Brain microvascular endothelial cell (primary cell): ENCODE data around the gene TENT5C.

ENCODE experiments used
- DNase-seq: peaks from one replicate; pipeline ENCODE4 v3.0.0-alpha.2; 2020
- H3K27ac ChIP-seq: fragments of 250-450 bp; sonication (Bioruptor Pico); 2 replicates; pipeline ENCODE4 v1.5.1; 2020; ENCODE audit warnings: mild to moderate bottlenecking, moderate library complexity
- H3K27me3 ChIP-seq: fragments of 250-450 bp; sonication (Bioruptor Pico); replicated peaks from 2 replicates; pipeline ENCODE4 v1.5.1; 2020; ENCODE audit warnings: mild to moderate bottlenecking
- H3K36me3 ChIP-seq: fragments of 250-450 bp; sonication (Bioruptor Pico); replicated peaks from 2 replicates; pipeline ENCODE4 v1.5.1; 2020; ENCODE audit warnings: mild to moderate bottlenecking
- H3K4me3 ChIP-seq: 2 replicates; pipeline ENCODE4 v1.5.1; 2011; ENCODE audit warnings: low read depth, mild to moderate bottlenecking, control low read depth, low read length, moderate library complexity
- CTCF ChIP-seq: IDR thresholded peaks from 2 replicates; pipeline ENCODE4 v1.5.1; 2011; ENCODE audit warnings: low read depth, mild to moderate bottlenecking, moderate library complexity, low read length, control low read depth, inconsistent platforms; ENCODE audit errors: missing control alignments
- in situ Hi-C: cut with HindIII; loops from 2 replicates; pipeline ENCODE4 v1.10.0; 2017; ENCODE audit warnings: low sequenced_read_pairs, low pct_ligation_motif_present

Gene TENT5C

GRCh38 chr1:117608758-117609157 is 2.9 kb downstream of the TENT5C start:
- H3K4me3 ChIP-seq: no peak overlapping the region
- no peak for TF ChIP-seq CTCF
- in situ Hi-C loops: no loop called here
- H3K36me3 ChIP-seq: no peaks in the 10 kb centered on the region
- H3K27me3 ChIP-seq: peaks cover 11% of the 10 kb centered on the region
- no peak for DNase-seq
- H3K27ac ChIP-seq: no peak overlapping the region

- H3K27ac ChIP-seq: no peak overlapping the region
- peaks cover 11% of the 10 kb centered on the region for H3K27me3 ChIP-seq
- no peak overlapping the region for H3K4me3 ChIP-seq
- TF ChIP-seq CTCF: no peak
- in situ Hi-C loops: no loop called here
- no peaks in the 10 kb centered on the region for H3K36me3 ChIP-seq
- DNase-seq: no peak
Observed at GRCh38 chr1:117609471-117609911, 3.6 kb downstream of the TENT5C start.

- no peak for DNase-seq
- in situ Hi-C loops: no loop called here
- Histone ChIP-seq H3K36me3 (no peaks in the 10 kb centered on the region), H3K27ac (no peak overlapping the region), H3K4me3 (no peak overlapping the region), H3K27me3 (peaks cover 9% of the 10 kb centered on the region)
- no peak for TF ChIP-seq CTCF
Observed at GRCh38 chr1:117610036-117610435, 4.2 kb downstream of the TENT5C start.

- no peaks in the 10 kb centered on the region for H3K36me3 ChIP-seq
- H3K27me3 ChIP-seq: peaks cover 9% of the 10 kb centered on the region
- no peak overlapping the region for H3K27ac ChIP-seq
- no peak for DNase-seq
- in situ Hi-C loops: no loop called here
- no peak overlapping the region for H3K4me3 ChIP-seq
- no peak for TF ChIP-seq CTCF
Observed at GRCh38 chr1:117611121-117611601, 5.3 kb downstream of the TENT5C start.

GRCh38 chr1:117611894-117612483 is 6.1 kb downstream of the TENT5C start:
- H3K36me3 ChIP-seq: no peaks in the 10 kb centered on the region
- H3K27me3 ChIP-seq: peaks cover 5% of the 10 kb centered on the region
- no peak for DNase-seq
- no peak overlapping the region for H3K4me3 ChIP-seq
- H3K27ac ChIP-seq: no peak overlapping the region
- no peak for TF ChIP-seq CTCF
- in situ Hi-C loops: no loop called here
